HepG2 (cell line): ENCODE measurements around the gene PCYT2. TPM values are rescaled to one million over a fixed set of nuclear protein-coding genes. Genes with fewer than 3 reads are reported as not detected.

Experiments used
- ASH2L ChIP-seq: fragments of 300-600, 200-600 bp; sonication (generic); IDR thresholded peaks from 2 replicates; pipeline ENCODE4 v1.7.0; 2017; ENCODE audit warnings: low read depth, mild to moderate bottlenecking, moderate library complexity, mixed read lengths, low read length; ENCODE audit not compliant: insufficient read length
- GABPB1 ChIP-seq: IDR thresholded peaks from 2 replicates; pipeline ENCODE4 v1.6.1; 2016; ENCODE audit warnings: mild to moderate bottlenecking, missing genetic modification reagents, moderate library complexity, missing compliant biosample characterization
- HNRNPH1 ChIP-seq: fragments of 200-400 bp; formaldehyde crosslinking; optimal IDR thresholded peaks from 2 replicates; pipeline ENCODE3; 2017; ENCODE audit warnings: mild to moderate bottlenecking, low read depth, low read length
- PATZ1 ChIP-seq: sonication (generic); formaldehyde crosslinking; IDR thresholded peaks from 2 replicates; pipeline ENCODE4 v1.4.0; 2020; ENCODE audit warnings: missing genetic modification reagents
- PHF8 ChIP-seq: sonication (generic); formaldehyde crosslinking; IDR thresholded peaks from 2 replicates; pipeline ENCODE4 v1.5.0; 2020; ENCODE audit warnings: missing genetic modification reagents
- SMYD3 ChIP-seq: sonication (generic); formaldehyde crosslinking; IDR thresholded peaks from 2 replicates; pipeline ENCODE4 v1.8.1; 2023; ENCODE audit warnings: mild to moderate bottlenecking, missing genetic modification reagents
- THRA ChIP-seq: sonication (generic); formaldehyde crosslinking; IDR thresholded peaks from 2 replicates; pipeline ENCODE4 v1.4.0; 2020; ENCODE audit warnings: missing genetic modification reagents, borderline replicate concordance
- WIZ ChIP-seq: sonication (generic); formaldehyde crosslinking; IDR thresholded peaks from 2 replicates; pipeline ENCODE4 v1.5.1; 2020; ENCODE audit warnings: mild to moderate bottlenecking, missing genetic modification reagents
- ZFAT ChIP-seq: sonication (generic); formaldehyde crosslinking; conservative IDR thresholded peaks from 2 replicates; pipeline ENCODE4 v1.8.1; 2023; ENCODE audit warnings: missing genetic modification reagents, inconsistent platforms
- ZNF256 ChIP-seq: sonication (generic); formaldehyde crosslinking; conservative IDR thresholded peaks from 2 replicates; pipeline ENCODE4 v1.4.0; 2020; ENCODE audit warnings: missing genetic modification reagents
- ZNF501 ChIP-seq: sonication (generic); formaldehyde crosslinking; IDR thresholded peaks from 2 replicates; pipeline ENCODE4 v1.5.1; 2020; ENCODE audit warnings: mild to moderate bottlenecking, moderate library complexity, missing genetic modification reagents
- ZNF543 ChIP-seq: sonication (generic); formaldehyde crosslinking; IDR thresholded peaks from 2 replicates; pipeline ENCODE4 v1.4.0; 2020; ENCODE audit warnings: mild to moderate bottlenecking, missing genetic modification reagents
- ZNF570 ChIP-seq: sonication (generic); formaldehyde crosslinking; IDR thresholded peaks from 2 replicates; pipeline ENCODE4 v1.4.0; 2020; ENCODE audit warnings: mild to moderate bottlenecking, missing genetic modification reagents, borderline replicate concordance
- ZNF891 ChIP-seq: sonication (generic); formaldehyde crosslinking; IDR thresholded peaks from 2 replicates; pipeline ENCODE4 v1.5.0; 2020; ENCODE audit warnings: mild to moderate bottlenecking, missing genetic modification reagents
- polyA plus RNA-seq, 8 experiments: library from polyadenylated mRNA; depleted of rRNA in 3 of 8; stranded (reverse) in 7 of 8; unstranded in 1 of 8; fragments of >200 nt; fragmentation: Illumina TruSeq in 4 of 8; extraction: Trizol in 4 of 8; gene quantifications; 2 replicates each; pipeline versions ENCODE4 v1.2.1 to v1.2.3, GENCODE V29; 2011 to 2016; ENCODE audit warnings: low read depth in 4 of 8, missing spikeins in 1 of 8, mixed read lengths in 1 of 8; ENCODE audit not compliant: insufficient read depth in 1 of 8
- total RNA-seq, 5 experiments: library from RNA; depleted of rRNA; stranded (reverse); fragments of >200 nt; fragmentation: Illumina TruSeq; extraction: Trizol; gene quantifications; 2 replicates each; pipeline ENCODE4 v1.2.3, GENCODE V29; 2016; ENCODE audit warnings: low read depth in 1 of 5
- TF ChIP-seq, protein P1 (sequence below): sonication (generic); formaldehyde crosslinking; IDR thresholded peaks from 2 replicates; pipeline ENCODE4 v1.5.0; 2020; ENCODE audit warnings: mild to moderate bottlenecking, missing genetic modification reagents, borderline replicate concordance

The PCYT2 gene
- total and polyA plus RNA-seq, 2 of the 13 experiments (the other 11 are each of a cell fraction or from before 2014, with no cell fraction given) = 147 to 297 TPM

DNA sequence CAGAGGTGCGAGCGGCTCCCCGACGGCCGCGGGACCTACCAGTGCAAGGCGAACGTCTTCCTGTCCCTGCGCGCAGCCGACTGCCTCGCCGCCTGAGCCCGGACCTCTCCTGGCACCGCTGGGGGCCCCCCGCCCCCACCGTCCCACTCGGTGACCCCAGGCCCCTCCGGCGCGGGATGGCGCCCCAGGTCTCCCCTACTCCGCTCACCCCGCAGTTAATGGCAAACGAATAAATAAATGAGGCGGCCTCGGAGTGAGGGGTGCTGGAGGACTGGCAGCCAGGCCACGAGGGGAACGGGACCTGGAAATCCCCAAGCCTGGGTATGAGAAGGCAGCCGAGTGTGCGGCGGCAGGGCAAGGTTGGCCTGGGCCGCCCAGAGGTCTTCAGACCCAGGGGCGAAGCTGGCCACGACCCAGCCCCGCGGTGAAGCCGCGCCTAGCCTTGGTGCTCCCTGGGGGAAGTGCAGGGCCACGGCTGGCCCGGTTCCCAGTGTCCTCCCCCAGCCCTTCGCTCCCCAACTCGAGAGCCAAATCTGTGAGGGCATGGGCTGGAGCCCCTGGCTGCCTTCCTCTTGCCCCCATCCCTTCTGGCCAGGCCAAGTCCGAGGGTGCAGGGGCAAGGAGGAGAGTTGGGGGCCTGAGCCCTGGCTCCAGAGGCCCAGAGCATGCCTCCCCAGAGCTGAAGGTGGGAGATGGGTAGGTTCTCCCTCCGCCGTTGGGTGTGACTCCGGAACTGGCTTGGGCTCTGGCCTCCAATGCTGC lies 8.4 kb downstream of the PCYT2 start (continued):
- TF ChIP-seq, protein P1, sequence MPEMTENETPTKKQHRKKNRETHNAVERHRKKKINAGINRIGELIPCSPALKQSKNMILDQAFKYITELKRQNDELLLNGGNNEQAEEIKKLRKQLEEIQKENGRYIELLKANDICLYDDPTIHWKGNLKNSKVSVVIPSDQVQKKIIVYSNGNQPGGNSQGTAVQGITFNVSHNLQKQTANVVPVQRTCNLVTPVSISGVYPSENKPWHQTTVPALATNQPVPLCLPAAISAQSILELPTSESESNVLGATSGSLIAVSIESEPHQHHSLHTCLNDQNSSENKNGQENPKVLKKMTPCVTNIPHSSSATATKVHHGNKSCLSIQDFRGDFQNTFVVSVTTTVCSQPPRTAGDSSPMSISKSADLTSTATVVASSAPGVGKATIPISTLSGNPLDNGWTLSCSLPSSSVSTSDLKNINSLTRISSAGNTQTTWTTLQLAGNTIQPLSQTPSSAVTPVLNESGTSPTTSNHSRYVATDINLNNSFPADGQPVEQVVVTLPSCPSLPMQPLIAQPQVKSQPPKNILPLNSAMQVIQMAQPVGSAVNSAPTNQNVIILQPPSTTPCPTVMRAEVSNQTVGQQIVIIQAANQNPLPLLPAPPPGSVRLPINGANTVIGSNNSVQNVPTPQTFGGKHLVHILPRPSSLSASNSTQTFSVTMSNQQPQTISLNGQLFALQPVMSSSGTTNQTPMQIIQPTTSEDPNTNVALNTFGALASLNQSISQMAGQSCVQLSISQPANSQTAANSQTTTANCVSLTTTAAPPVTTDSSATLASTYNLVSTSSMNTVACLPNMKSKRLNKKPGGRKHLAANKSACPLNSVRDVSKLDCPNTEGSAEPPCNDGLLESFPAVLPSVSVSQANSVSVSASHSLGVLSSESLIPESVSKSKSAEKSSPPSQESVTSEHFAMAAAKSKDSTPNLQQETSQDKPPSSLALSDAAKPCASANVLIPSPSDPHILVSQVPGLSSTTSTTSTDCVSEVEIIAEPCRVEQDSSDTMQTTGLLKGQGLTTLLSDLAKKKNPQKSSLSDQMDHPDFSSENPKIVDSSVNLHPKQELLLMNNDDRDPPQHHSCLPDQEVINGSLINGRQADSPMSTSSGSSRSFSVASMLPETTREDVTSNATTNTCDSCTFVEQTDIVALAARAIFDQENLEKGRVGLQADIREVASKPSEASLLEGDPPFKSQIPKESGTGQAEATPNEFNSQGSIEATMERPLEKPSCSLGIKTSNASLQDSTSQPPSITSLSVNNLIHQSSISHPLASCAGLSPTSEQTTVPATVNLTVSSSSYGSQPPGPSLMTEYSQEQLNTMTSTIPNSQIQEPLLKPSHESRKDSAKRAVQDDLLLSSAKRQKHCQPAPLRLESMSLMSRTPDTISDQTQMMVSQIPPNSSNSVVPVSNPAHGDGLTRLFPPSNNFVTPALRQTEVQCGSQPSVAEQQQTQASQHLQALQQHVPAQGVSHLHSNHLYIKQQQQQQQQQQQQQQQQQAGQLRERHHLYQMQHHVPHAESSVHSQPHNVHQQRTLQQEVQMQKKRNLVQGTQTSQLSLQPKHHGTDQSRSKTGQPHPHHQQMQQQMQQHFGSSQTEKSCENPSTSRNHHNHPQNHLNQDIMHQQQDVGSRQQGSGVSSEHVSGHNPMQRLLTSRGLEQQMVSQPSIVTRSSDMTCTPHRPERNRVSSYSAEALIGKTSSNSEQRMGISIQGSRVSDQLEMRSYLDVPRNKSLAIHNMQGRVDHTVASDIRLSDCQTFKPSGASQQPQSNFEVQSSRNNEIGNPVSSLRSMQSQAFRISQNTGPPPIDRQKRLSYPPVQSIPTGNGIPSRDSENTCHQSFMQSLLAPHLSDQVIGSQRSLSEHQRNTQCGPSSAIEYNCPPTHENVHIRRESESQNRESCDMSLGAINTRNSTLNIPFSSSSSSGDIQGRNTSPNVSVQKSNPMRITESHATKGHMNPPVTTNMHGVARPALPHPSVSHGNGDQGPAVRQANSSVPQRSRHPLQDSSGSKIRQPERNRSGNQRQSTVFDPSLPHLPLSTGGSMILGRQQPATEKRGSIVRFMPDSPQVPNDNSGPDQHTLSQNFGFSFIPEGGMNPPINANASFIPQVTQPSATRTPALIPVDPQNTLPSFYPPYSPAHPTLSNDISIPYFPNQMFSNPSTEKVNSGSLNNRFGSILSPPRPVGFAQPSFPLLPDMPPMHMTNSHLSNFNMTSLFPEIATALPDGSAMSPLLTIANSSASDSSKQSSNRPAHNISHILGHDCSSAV (CRISPR knock-in tag) = no peak
- no peak for TF ChIP-seq HNRNPH1
- TF ChIP-seq WIZ (CRISPR knock-in tag) = no peak
- peak; percentile 89 for TF ChIP-seq ZNF501
- TF ChIP-seq ZNF543 = no peak
- no peak for TF ChIP-seq SMYD3 (CRISPR knock-in tag)
- TF ChIP-seq ASH2L = no peak
- peak; percentile 59; the same call in 1 of the 2 replicates for TF ChIP-seq GABPB1 (CRISPR knock-in tag)
- TF ChIP-seq ZFAT = no peak
- TF ChIP-seq ZNF256 (CRISPR knock-in tag) = no peak
- no peak for TF ChIP-seq ZNF891 (CRISPR knock-in tag)
- TF ChIP-seq ZNF570 (CRISPR knock-in tag) = no peak
- TF ChIP-seq THRA (CRISPR knock-in tag) = no peak
- TF ChIP-seq PHF8 (CRISPR knock-in tag) = no peak
- peak; percentile 80 for TF ChIP-seq PATZ1 (CRISPR knock-in tag)
